Measurements from ENCODE around the gene CHGA. TPM values are rescaled to one million over a fixed set of nuclear protein-coding genes. Genes with fewer than 3 reads are reported as not detected.

CHGA gene
- total RNA-seq, 2 experiments from 2014 or later: not detected

DNA sequence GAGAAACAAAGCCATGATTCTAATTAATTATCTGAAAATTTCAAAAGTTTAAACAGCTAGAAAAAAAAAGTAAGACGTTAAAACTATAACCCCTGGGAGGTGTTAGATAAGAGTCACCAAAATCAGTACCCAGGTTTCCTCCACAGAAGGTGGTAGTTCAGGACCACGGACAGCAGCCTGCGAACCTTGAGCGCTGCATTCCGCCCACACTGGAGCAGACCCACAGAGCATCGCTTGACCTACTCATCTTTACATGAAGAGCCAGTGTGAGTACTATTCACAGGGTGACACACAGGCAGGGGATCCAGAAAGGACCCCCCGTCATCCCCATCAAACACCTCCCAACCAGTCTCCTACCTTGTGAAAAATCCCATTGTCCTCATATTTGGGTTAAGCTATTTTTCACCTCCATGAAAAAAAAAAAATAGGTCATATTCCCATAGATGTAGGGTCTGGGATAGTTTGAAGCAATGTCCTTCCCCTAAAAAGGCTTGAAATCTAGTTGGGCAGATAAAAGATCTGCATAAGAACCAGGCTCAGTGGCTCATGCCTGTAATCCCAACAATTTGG lies 8.8 kb upstream of the CHGA start:
- no peak overlapping the region for H3K4me3 Mint-ChIP-seq
- DNase-seq (peak; percentile 71), ATAC-seq (peak; percentile 51)
- no peaks in the 10 kb centered on the region for H3K36me3 Mint-ChIP-seq (ENCODE audit: low read depth)
- POLR2A ChIA-PET: interaction anchor here (1.7 kb wide), 1 partner anchor 8 kb away, joined by 4 read pairs; the partner anchor contains the start of gene CHGA
- peaks cover 7% of the 10 kb centered on the region for H3K27me3 Mint-ChIP-seq
- CTCF ChIA-PET: interaction anchor here (1.1 kb wide), 1 partner anchor 9 kb away, joined by 3 read pairs; no protein-coding TSS in a partner anchor
- intact Hi-C loops (cut with micrococcal nuclease): no loop called here
- H3K4me1 Mint-ChIP-seq (ENCODE audit: low read depth): no peaks in the 10 kb centered on the region
- no peaks in the 10 kb centered on the region for H3K9me3 Mint-ChIP-seq
- H3K27ac Mint-ChIP-seq: no peak overlapping the region
- TF ChIP-seq, protein P1, sequence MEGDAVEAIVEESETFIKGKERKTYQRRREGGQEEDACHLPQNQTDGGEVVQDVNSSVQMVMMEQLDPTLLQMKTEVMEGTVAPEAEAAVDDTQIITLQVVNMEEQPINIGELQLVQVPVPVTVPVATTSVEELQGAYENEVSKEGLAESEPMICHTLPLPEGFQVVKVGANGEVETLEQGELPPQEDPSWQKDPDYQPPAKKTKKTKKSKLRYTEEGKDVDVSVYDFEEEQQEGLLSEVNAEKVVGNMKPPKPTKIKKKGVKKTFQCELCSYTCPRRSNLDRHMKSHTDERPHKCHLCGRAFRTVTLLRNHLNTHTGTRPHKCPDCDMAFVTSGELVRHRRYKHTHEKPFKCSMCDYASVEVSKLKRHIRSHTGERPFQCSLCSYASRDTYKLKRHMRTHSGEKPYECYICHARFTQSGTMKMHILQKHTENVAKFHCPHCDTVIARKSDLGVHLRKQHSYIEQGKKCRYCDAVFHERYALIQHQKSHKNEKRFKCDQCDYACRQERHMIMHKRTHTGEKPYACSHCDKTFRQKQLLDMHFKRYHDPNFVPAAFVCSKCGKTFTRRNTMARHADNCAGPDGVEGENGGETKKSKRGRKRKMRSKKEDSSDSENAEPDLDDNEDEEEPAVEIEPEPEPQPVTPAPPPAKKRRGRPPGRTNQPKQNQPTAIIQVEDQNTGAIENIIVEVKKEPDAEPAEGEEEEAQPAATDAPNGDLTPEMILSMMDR (IDR thresholded peaks at IDR 0.05): no peak

DNA sequence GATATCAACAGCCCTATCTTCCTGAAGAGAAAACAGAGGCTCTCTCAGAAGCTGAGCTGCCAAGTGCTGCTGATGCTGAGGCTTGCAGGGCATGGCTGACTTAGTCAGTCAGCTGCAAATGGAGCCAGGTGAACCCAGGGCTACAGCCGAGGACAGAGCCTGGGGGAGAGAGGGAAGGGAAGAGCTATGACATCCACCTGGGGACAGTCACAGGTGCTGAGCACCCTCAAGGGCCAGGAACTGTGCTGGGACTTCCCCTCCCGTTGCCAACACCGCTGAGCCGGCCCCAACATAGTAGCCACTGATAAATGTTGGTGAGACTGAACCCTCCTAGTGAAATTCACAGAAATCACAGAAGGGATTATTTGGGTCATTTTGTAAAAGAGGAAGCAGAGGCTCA lies 6.7 kb upstream of the CHGA start:
- TF ChIP-seq, protein P1 (IDR thresholded peaks at IDR 0.05): no peak
- H3K27ac Mint-ChIP-seq: no peak overlapping the region
- H3K4me3 Mint-ChIP-seq: no peak overlapping the region
- intact Hi-C loops (cut with micrococcal nuclease): no loop called here
- H3K9me3 Mint-ChIP-seq: no peaks in the 10 kb centered on the region
- no peak for DNase-seq
- no peaks in the 10 kb centered on the region for H3K4me1 Mint-ChIP-seq (ENCODE audit: low read depth)
- peaks cover 19% of the 10 kb centered on the region for H3K27me3 Mint-ChIP-seq
- ChIA-PET CTCF (no interaction called here), POLR2A (no interaction called here)
- H3K36me3 Mint-ChIP-seq (ENCODE audit: low read depth): no peaks in the 10 kb centered on the region
- no peak for ATAC-seq

DNA sequence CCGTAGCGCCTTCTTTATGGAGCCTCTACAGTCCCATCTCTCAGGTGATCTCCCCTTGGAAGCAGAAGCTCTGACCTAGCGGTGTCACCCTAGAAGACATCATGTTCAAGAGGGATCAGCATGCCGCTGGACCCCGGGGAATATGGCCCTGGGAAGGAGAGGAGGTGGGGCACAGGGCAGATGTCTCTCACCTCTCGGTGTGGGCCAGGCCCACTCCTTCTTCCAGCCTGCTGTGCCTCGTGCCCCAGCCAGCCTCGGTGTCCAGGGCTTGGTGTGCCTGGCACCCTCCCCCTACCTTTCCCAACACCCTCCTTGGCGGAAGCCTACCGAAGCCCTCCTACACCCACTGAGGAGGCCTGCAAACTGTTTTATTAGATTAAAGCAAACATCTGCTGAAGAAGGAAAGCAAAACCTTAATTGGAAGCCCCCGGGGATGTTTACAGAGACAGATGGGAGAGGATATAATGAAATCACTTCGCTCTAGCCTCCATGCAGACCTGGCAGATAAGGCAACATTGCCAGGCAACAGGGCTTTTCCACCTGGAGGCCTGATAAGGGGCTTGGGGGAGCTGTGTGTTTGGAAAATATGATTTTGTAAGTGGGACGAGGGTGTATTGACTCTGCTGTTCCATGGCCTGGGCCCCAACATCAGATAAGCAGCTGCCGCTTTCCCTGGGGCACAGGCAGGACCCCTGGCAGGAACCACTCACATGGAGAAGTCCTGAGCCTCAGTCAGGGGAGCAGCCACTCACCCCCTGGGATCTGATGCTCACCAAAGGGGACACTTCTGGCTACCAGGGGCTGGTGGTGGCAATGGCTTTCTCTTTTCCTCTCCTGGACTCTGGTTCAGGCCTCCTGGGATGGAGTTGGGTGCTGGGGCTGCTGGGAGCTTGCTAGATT lies 5.7 kb upstream of the CHGA start:
- ChIA-PET POLR2A (no interaction called here), CTCF (no interaction called here)
- intact Hi-C loops (cut with micrococcal nuclease): no loop called here
- H3K4me1 Mint-ChIP-seq (ENCODE audit: low read depth): no peaks in the 10 kb centered on the region
- peaks cover 26% of the 10 kb centered on the region for H3K27me3 Mint-ChIP-seq
- H3K4me3 Mint-ChIP-seq: no peak overlapping the region
- TF ChIP-seq, protein P1 (IDR thresholded peaks at IDR 0.05): no peak
- ATAC-seq (no peak), DNase-seq (no peak)
- H3K9me3 Mint-ChIP-seq: no peaks in the 10 kb centered on the region
- no peak overlapping the region for H3K27ac Mint-ChIP-seq
- no peaks in the 10 kb centered on the region for H3K36me3 Mint-ChIP-seq (ENCODE audit: low read depth)

DNA sequence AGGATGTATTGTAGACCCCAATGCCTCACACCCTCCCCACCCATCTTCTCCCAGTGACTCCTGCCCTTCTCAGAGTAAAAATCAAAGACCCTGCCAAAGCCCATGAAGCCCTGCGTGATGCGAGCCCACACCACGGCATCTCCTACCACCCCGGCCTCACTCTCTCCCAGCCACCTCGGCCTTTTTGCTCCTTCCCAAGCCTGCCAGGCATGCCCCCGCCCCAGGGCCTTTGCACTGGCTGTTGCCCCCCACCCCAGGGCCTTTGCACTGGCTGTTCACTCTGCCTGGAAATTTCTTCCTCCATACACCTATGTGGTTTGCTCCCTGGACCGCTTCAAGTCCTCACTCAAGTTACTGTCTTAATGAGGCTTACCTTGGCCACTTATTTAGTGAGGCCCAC lies 5.0 kb upstream of the CHGA start:
- TF ChIP-seq, protein P1 (IDR thresholded peaks at IDR 0.05): no peak
- peaks cover 30% of the 10 kb centered on the region for H3K27me3 Mint-ChIP-seq
- peaks cover 3% of the 10 kb centered on the region for H3K4me1 Mint-ChIP-seq (ENCODE audit: low read depth)
- DNase-seq (no peak), ATAC-seq (no peak)
- CTCF ChIA-PET: no interaction called here
- H3K9me3 Mint-ChIP-seq: no peaks in the 10 kb centered on the region
- no peaks in the 10 kb centered on the region for H3K36me3 Mint-ChIP-seq (ENCODE audit: low read depth)
- no peak overlapping the region for H3K27ac Mint-ChIP-seq
- POLR2A ChIA-PET: no interaction called here
- H3K4me3 Mint-ChIP-seq: no peak overlapping the region
- intact Hi-C loops (cut with micrococcal nuclease): no loop called here

DNA sequence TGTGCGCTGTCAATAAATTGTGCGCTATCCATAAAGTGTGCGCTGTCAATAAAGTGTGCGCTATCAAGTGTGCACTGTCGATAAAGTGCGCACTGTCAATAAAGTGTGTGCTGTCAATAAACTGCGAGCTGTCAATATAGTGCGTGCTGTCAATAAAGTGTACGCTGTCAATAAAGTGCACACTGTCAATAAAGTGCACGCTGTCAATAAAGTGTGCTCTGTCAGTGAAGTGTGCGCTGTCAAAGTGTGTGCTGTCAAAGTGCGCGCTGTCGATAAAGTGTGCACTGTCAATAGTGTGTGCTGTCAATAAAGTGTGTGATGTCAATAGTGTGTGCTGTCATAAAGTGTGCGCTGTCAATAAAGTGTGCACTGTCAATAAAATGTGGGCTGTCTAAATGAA lies 2.9 kb upstream of the CHGA start:
- ChIA-PET POLR2A (interaction anchor here (1.5 kb wide), 1 partner anchor 14 kb away, joined by 4 read pairs; no protein-coding TSS in a partner anchor), CTCF (no interaction called here)
- DNase-seq: no peak
- Mint-ChIP-seq H3K4me3 (no peak overlapping the region), H3K27me3 (peaks cover 34% of the 10 kb centered on the region), H3K36me3 (ENCODE audit: low read depth) (no peaks in the 10 kb centered on the region), H3K27ac (no peak overlapping the region), H3K4me1 (ENCODE audit: low read depth) (peaks cover 3% of the 10 kb centered on the region), H3K9me3 (no peaks in the 10 kb centered on the region)
- intact Hi-C loops (cut with micrococcal nuclease): no loop called here
- ATAC-seq: no peak
- TF ChIP-seq, protein P1 (IDR thresholded peaks at IDR 0.05): no peak

Measured in activated CD8-positive, alpha-beta T cell treated with anti-CD3 and anti-CD28 coated beads for 36 hours (primary cell).